OCI-LY1 (cell line): ENCODE data around the gene BTBD7.

ENCODE experiments used
- CTCF ChIP-seq: fragments of 200-600 bp; sonication (generic), shearing (Covaris generic); IDR thresholded peaks from 2 replicates; pipeline ENCODE4 v1.5.1; 2017; ENCODE audit warnings: mild to moderate bottlenecking, antibody characterized with exemption, low read length, moderate library complexity, mixed read lengths
- EZH2 ChIP-seq: fragments of 200-600 bp; sonication (generic), shearing (Covaris generic); IDR thresholded peaks from 2 replicates; pipeline ENCODE4 v1.8.0; 2017; ENCODE audit warnings: borderline replicate concordance, mixed run types, mild to moderate bottlenecking, antibody characterized with exemption, low read length, moderate library complexity, mixed read lengths

GRCh38 chr14:93299866-93300265 lies 33.0 kb downstream of the BTBD7 start:
- no peak for TF ChIP-seq CTCF
- no peak for TF ChIP-seq EZH2
